ENCODE data around the gene C20orf173. TPM values are rescaled to one million over a fixed set of nuclear protein-coding genes. Genes with fewer than 3 reads are reported as not detected.

The C20orf173 gene
- total and polyA plus RNA-seq, 2 experiments from 2014 or later: not detected

- Histone ChIP-seq H4K20me1 (ENCODE audit: insufficient read depth) (no peaks in the 10 kb centered on the region), H3K9ac (no peak overlapping the region), H3K9me2 (ENCODE audit: insufficient read depth) (no peaks in the 10 kb centered on the region), H3K9me3 (ENCODE audit: low read depth) (no peaks in the 10 kb centered on the region), H3K36me3 (ENCODE audit: low read depth) (peaks cover 15% of the 10 kb centered on the region), H3K4me1 (ENCODE audit: insufficient read depth) (no peaks in the 10 kb centered on the region), H3K79me2 (ENCODE audit: insufficient read depth) (no peaks in the 10 kb centered on the region), H3K27me3 (replicated peaks; ENCODE audit: insufficient read depth) (no peaks in the 10 kb centered on the region), H3K4me2 (ENCODE audit: unreplicated experiment) (no peak overlapping the region), H3K4me3 (no peak overlapping the region), H3F3A (ENCODE audit: insufficient read depth) (no peaks in the 10 kb centered on the region), H2AFZ (no peak overlapping the region), H3K27ac (no peak overlapping the region)
- in situ Hi-C loops (cut with MboI): no loop called here
- TF ChIP-seq EZH2phosphoT487 (IDR thresholded peaks at IDR 0.05; ENCODE audit: insufficient read depth, low read depth) (no peak), EZH2 (IDR thresholded peaks at IDR 0.05; ENCODE audit: insufficient read depth, poor library complexity, severe bottlenecking) (no peak)
- 79 to 80% methylated on average over 16 of the region's 16 CpGs for WGBS, 2 experiments (ENCODE audit: low coverage in 1 of 2, low lambda C conversion rate in 2 of 2, missing lambda C conversion rate in 2 of 2)
- no peak for DNase-seq
Measured at GRCh38 chr20:35503841-35504561, 25.5 kb downstream of the C20orf173 start.

GRCh38 chr20:35503281-35503680 lies 26.2 kb downstream of the C20orf173 start:
- Histone ChIP-seq H3K9me2 (ENCODE audit: insufficient read depth) (no peaks in the 10 kb centered on the region), H4K20me1 (ENCODE audit: insufficient read depth) (no peaks in the 10 kb centered on the region), H3K4me2 (ENCODE audit: unreplicated experiment) (no peak overlapping the region), H3K36me3 (ENCODE audit: low read depth) (peaks cover 15% of the 10 kb centered on the region), H3K27ac (no peak overlapping the region), H3F3A (ENCODE audit: insufficient read depth) (no peaks in the 10 kb centered on the region), H3K4me1 (ENCODE audit: insufficient read depth) (no peaks in the 10 kb centered on the region), H3K4me3 (no peak overlapping the region), H3K79me2 (ENCODE audit: insufficient read depth) (no peaks in the 10 kb centered on the region), H3K9ac (no peak overlapping the region), H3K9me3 (ENCODE audit: low read depth) (no peaks in the 10 kb centered on the region), H3K27me3 (replicated peaks; ENCODE audit: insufficient read depth) (no peaks in the 10 kb centered on the region), H2AFZ (no peak overlapping the region)
- in situ Hi-C loops (cut with MboI): no loop called here
- DNase-seq: no peak
- TF ChIP-seq EZH2phosphoT487 (IDR thresholded peaks at IDR 0.05; ENCODE audit: insufficient read depth, low read depth): no peak
- TF ChIP-seq EZH2 (IDR thresholded peaks at IDR 0.05; ENCODE audit: insufficient read depth, poor library complexity, severe bottlenecking): no peak
- 82 to 92% methylated on average over 10 of the region's 10 CpGs for WGBS, 2 experiments (ENCODE audit: low coverage in 1 of 2, low lambda C conversion rate in 2 of 2, missing lambda C conversion rate in 2 of 2)

GRCh38 chr20:35502352-35502751 lies 27.1 kb downstream of the C20orf173 start:
- Histone ChIP-seq H3K4me3 (no peak overlapping the region), H3K9ac (no peak overlapping the region), H3K4me1 (ENCODE audit: insufficient read depth) (no peaks in the 10 kb centered on the region), H3K27ac (no peak overlapping the region), H3K9me3 (ENCODE audit: low read depth) (no peaks in the 10 kb centered on the region), H3K9me2 (ENCODE audit: insufficient read depth) (no peaks in the 10 kb centered on the region), H3K79me2 (ENCODE audit: insufficient read depth) (no peaks in the 10 kb centered on the region), H2AFZ (no peak overlapping the region), H4K20me1 (ENCODE audit: insufficient read depth) (no peaks in the 10 kb centered on the region), H3K4me2 (ENCODE audit: unreplicated experiment) (no peak overlapping the region), H3K27me3 (replicated peaks; ENCODE audit: insufficient read depth) (no peaks in the 10 kb centered on the region), H3K36me3 (ENCODE audit: low read depth) (peaks cover 15% of the 10 kb centered on the region), H3F3A (ENCODE audit: insufficient read depth) (no peaks in the 10 kb centered on the region)
- TF ChIP-seq EZH2 (IDR thresholded peaks at IDR 0.05; ENCODE audit: insufficient read depth, poor library complexity, severe bottlenecking) (no peak), EZH2phosphoT487 (IDR thresholded peaks at IDR 0.05; ENCODE audit: insufficient read depth, low read depth) (no peak)
- DNase-seq: no peak
- in situ Hi-C loops (cut with MboI): no loop called here
- 98 to 99% methylated on average over 8 of the region's 8 CpGs for WGBS, 2 experiments (ENCODE audit: low coverage in 1 of 2, low lambda C conversion rate in 2 of 2, missing lambda C conversion rate in 2 of 2)

- peaks cover 24% of the 10 kb centered on the region for H3K36me3 ChIP-seq (ENCODE audit: low read depth)
- H3K4me2 ChIP-seq (ENCODE audit: unreplicated experiment): no peak overlapping the region
- no peaks in the 10 kb centered on the region for H3K9me3 ChIP-seq (ENCODE audit: low read depth)
- no peaks in the 10 kb centered on the region for H4K20me1 ChIP-seq (ENCODE audit: insufficient read depth)
- in situ Hi-C loops (cut with MboI): no loop called here
- H3K9ac ChIP-seq: no peak overlapping the region
- DNase-seq: no peak
- WGBS, 2 experiments (ENCODE audit: low coverage in 1 of 2, low lambda C conversion rate in 2 of 2, missing lambda C conversion rate in 2 of 2): 100% methylated on average over 1 of the region's 1 CpG
- no peaks in the 10 kb centered on the region for H3K4me1 ChIP-seq (ENCODE audit: insufficient read depth)
- no peak overlapping the region for H2AFZ ChIP-seq
- H3K4me3 ChIP-seq: no peak overlapping the region
- no peaks in the 10 kb centered on the region for H3K27me3 ChIP-seq (replicated peaks; ENCODE audit: insufficient read depth)
- TF ChIP-seq EZH2 (IDR thresholded peaks at IDR 0.05; ENCODE audit: insufficient read depth, poor library complexity, severe bottlenecking) (no peak), EZH2phosphoT487 (IDR thresholded peaks at IDR 0.05; ENCODE audit: insufficient read depth, low read depth) (no peak)
- H3K9me2 ChIP-seq (ENCODE audit: insufficient read depth): no peaks in the 10 kb centered on the region
- no peaks in the 10 kb centered on the region for H3F3A ChIP-seq (ENCODE audit: insufficient read depth)
- H3K27ac ChIP-seq: no peak overlapping the region
- H3K79me2 ChIP-seq (ENCODE audit: insufficient read depth): no peaks in the 10 kb centered on the region
Measured at GRCh38 chr20:35499271-35499670, 30.2 kb downstream of the C20orf173 start.
